ENCODE results near the gene UBR4. TPM values are rescaled to one million over a fixed set of nuclear protein-coding genes. Genes with fewer than 3 reads are reported as not detected.

UBR4 gene
- total RNA-seq, 4 donors from 2014 or later: 132 to 268 (median 170) TPM

GRCh38 chr1:19083081-19083480 is 127.0 kb downstream of the UBR4 start:
- WGBS: 80% methylated on average over 6 of the region's 7 CpGs
- TF ChIP-seq EP300 (IDR thresholded peaks at IDR 0.05): no peak
- TF ChIP-seq, protein P1, sequence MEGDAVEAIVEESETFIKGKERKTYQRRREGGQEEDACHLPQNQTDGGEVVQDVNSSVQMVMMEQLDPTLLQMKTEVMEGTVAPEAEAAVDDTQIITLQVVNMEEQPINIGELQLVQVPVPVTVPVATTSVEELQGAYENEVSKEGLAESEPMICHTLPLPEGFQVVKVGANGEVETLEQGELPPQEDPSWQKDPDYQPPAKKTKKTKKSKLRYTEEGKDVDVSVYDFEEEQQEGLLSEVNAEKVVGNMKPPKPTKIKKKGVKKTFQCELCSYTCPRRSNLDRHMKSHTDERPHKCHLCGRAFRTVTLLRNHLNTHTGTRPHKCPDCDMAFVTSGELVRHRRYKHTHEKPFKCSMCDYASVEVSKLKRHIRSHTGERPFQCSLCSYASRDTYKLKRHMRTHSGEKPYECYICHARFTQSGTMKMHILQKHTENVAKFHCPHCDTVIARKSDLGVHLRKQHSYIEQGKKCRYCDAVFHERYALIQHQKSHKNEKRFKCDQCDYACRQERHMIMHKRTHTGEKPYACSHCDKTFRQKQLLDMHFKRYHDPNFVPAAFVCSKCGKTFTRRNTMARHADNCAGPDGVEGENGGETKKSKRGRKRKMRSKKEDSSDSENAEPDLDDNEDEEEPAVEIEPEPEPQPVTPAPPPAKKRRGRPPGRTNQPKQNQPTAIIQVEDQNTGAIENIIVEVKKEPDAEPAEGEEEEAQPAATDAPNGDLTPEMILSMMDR (IDR thresholded peaks at IDR 0.05): no peak
- no peak for TF ChIP-seq POLR2A (IDR thresholded peaks at IDR 0.05; ENCODE audit: low read depth)
- TF ChIP-seq POLR2AphosphoS5 (IDR thresholded peaks at IDR 0.05): no peak
- H3K4me1 ChIP-seq: peaks cover 13 to 20% (median 17%) of the 10 kb centered on the region in 4 donors
- no peaks in the 10 kb centered on the region for H3K27me3 ChIP-seq
- DNase-seq (ENCODE audit: extremely low spot score): no peak
- peaks cover 90 to 100% (median 99%) of the 10 kb centered on the region in 4 donors for H3K36me3 ChIP-seq
- intact Hi-C loops (cut with DNase I): no loop called here
- no peaks in the 10 kb centered on the region for H3K9me3 ChIP-seq
- no peak overlapping the region for H3K27ac ChIP-seq (replicated peaks in 1 of 4)
- no peak overlapping the region for H3K4me3 ChIP-seq

DNA sequence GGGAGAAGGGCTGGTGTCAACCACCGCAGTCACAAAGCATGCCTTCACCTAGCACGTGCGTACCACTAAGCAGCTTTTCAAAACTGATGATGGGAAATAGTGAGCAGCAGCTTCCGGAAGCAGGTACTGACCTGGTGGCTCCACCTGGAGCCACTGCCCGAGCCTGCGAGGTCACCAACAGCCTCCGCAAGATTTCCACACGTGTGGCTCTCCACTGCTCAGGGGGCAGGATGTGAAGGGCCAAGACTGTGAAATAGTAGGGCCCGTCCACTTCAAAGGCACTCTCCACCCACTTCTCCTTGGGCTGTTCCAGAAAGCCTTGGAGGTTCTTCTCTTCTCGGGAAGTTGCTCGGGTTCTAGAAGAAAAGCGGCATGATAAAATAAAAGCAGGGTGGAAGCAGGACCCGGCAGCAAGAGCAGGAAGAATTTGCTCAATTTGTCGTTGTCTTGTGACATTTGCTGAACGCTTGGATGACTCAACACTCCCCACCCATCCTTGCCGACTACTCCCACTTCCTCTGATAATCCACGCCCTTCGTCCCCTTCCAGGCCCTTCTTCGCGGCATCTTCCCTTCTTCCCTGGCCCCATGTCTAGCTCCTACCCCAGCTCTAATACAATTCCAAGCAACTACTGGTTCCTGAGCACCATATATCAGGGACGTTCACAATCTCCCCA is 128.7 kb downstream of the UBR4 start:
- Histone ChIP-seq H3K27ac (replicated peaks in 1 of 4) (peak overlapping the region; percentile 18 to 64 (median 44)), H3K36me3 (peaks cover 91 to 100% (median 99%) of the 10 kb centered on the region in 4 donors), H3K4me3 (peak overlapping the region; percentile 5 to 24 (median 18)), H3K27me3 (no peaks in the 10 kb centered on the region), H3K9me3 (no peaks in the 10 kb centered on the region), H3K4me1 (peaks cover 8 to 20% (median 17%) of the 10 kb centered on the region in 4 donors)
- DNase-seq (ENCODE audit: extremely low spot score): no peak
- intact Hi-C loops (cut with DNase I): no loop called here
- TF ChIP-seq POLR2AphosphoS5 (IDR thresholded peaks at IDR 0.05): peak in 1 of 2 donors; percentile 38
- no peak for TF ChIP-seq EP300 (IDR thresholded peaks at IDR 0.05)
- WGBS: 51% methylated on average over 17 of the region's 21 CpGs

DNA sequence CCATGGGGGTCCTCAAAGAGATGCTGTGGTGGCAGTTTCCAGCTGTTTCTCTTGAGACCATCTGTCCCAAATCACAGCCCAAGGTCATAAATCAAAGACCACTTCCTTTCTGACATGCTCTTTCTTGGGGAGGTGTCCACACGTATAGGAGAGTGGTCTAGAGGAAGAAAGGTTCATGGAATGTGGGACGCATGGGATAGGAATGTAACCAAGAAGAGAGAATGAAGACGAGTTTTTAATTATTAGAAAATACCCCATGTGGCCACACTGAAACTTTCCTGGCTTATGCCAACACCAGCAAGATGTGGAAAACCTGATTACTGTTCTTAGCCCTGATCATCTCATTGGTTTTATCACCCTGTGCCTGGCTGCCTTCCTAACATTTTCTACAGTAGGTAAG is 129.3 kb downstream of the UBR4 start:
- Histone ChIP-seq H3K27ac (replicated peaks in 1 of 4) (peak overlapping the region in 3 of 4 donors; percentile 7 to 64 (median 18)), H3K4me3 (no peak overlapping the region)

DNA sequence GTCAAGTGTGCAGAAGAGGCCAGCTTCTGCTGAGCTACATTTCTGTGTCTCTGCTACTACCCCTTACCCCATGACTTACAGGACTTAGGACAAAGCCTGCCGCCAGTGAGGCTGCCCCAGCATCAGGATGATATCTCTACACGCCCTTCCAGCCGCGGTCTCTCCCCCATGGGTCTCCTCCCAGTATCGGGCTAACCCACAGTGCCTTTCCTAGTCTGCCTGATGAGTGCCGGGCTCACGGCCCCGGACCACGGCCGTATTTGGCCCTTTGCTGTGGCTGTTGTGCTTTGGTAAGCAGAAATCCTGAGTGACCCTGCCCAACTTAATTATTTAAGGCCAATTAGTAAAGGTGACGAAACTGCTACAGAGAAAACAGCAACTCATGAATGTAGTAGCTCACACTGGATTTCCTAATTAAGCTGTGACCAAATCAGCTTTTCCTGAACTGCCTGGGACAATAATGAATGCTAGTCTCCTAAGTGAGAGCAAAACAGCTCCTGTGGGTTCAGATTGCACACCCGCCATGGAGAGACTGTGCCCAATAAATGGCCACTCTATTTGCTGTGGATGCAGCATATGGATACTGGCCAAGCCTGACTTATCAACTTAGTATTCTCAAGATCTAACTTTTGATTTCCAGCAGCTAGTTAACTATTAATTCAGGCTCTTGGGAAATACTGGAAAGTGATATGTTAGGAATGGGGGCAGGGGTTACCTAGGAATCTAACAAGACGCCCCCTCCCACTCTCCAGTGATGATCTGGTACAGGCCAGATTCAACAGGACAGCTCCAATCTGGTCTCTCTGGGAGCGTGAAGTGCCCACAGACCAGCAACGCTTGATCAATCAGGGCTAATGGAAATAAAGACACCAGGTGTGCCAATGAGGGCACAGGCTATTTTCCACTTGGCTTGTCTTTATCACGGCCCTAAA is 130.3 kb downstream of the UBR4 start:
- no peaks in the 10 kb centered on the region for H3K27me3 ChIP-seq
- H3K4me3 ChIP-seq: no peak overlapping the region
- WGBS: 79% methylated on average over 16 of the region's 16 CpGs
- peaks cover 15 to 29% (median 27%) of the 10 kb centered on the region in 4 donors for H3K4me1 ChIP-seq
- intact Hi-C loops (cut with DNase I): loop anchor here (5.0 kb wide), 1 partner anchor 68 kb away; no protein-coding TSS in a partner anchor
- peak overlapping the region in 1 of 4 donors; percentile 7 for H3K27ac ChIP-seq (replicated peaks in 1 of 4)
- H3K36me3 ChIP-seq: peaks cover 89 to 100% (median 99%) of the 10 kb centered on the region in 4 donors
- TF ChIP-seq EP300 (IDR thresholded peaks at IDR 0.05): no peak
- no peak for TF ChIP-seq POLR2A (IDR thresholded peaks at IDR 0.05; ENCODE audit: low read depth)
- TF ChIP-seq, protein P1 (IDR thresholded peaks at IDR 0.05): no peak
- TF ChIP-seq POLR2AphosphoS5 (IDR thresholded peaks at IDR 0.05): no peak
- H3K9me3 ChIP-seq: no peaks in the 10 kb centered on the region
- DNase-seq (ENCODE audit: extremely low spot score): no peak

More for the DNA sequence above, 129.3 kb downstream of the UBR4 start:
- WGBS: 57% methylated on average over 3 of the region's 3 CpGs
- TF ChIP-seq POLR2A (IDR thresholded peaks at IDR 0.05; ENCODE audit: low read depth): no peak
- TF ChIP-seq, protein P1 (IDR thresholded peaks at IDR 0.05): no peak
- no peak for TF ChIP-seq POLR2AphosphoS5 (IDR thresholded peaks at IDR 0.05)
- no peak for TF ChIP-seq EP300 (IDR thresholded peaks at IDR 0.05)
- intact Hi-C loops (cut with DNase I): no loop called here
- H3K4me1 ChIP-seq: peaks cover 8 to 20% (median 18%) of the 10 kb centered on the region in 4 donors
- DNase-seq (ENCODE audit: extremely low spot score): no peak
- peaks cover 91 to 100% (median 99%) of the 10 kb centered on the region in 4 donors for H3K36me3 ChIP-seq
- H3K9me3 ChIP-seq: no peaks in the 10 kb centered on the region
- no peaks in the 10 kb centered on the region for H3K27me3 ChIP-seq

DNA sequence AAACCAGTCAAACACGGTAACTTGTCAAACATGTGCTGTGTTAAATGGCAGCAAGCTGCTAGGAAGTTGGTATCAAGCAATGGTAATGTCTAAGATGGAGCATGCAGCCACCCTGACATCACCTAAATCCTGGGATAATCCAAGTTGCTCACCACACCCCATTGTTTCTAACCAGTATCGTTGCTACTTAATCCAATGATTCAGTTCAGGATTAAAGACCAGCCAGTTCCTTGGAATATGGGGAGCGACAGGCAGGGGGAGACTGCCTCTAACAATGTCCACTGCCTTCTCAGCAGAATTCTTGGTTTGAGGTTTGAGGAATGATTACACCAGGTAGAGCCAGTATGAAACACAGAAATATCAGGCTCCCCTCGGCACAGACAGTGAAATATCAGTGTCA is 131.5 kb downstream of the UBR4 start:
- intact Hi-C loops (cut with DNase I): loop anchor here (5.0 kb wide), 1 partner anchor 66 kb away; no protein-coding TSS in a partner anchor
- H3K36me3 ChIP-seq: peaks cover 89 to 100% (median 99%) of the 10 kb centered on the region in 4 donors
- WGBS: 88% methylated on average over 4 of the region's 4 CpGs

More for the DNA sequence above, 131.5 kb downstream of the UBR4 start:
- Histone ChIP-seq H3K27ac (replicated peaks in 1 of 4) (no peak overlapping the region), H3K4me1 (peaks cover 27 to 41% (median 39%) of the 10 kb centered on the region in 4 donors), H3K9me3 (no peaks in the 10 kb centered on the region), H3K27me3 (no peaks in the 10 kb centered on the region), H3K4me3 (no peak overlapping the region)
- no peak for DNase-seq (ENCODE audit: extremely low spot score)
- TF ChIP-seq POLR2A (IDR thresholded peaks at IDR 0.05; ENCODE audit: low read depth) (no peak), EP300 (IDR thresholded peaks at IDR 0.05) (no peak), POLR2AphosphoS5 (IDR thresholded peaks at IDR 0.05) (no peak)
- TF ChIP-seq, protein P1 (IDR thresholded peaks at IDR 0.05): no peak

Measured in esophagus muscularis mucosa (tissue), 4 donors.